CD14-positive monocyte (primary cell): ENCODE results near the gene RGL3. TPM values are rescaled to one million over a fixed set of nuclear protein-coding genes. Genes with fewer than 3 reads are reported as not detected.
A peak's percentile ranks its signal among the peaks of the same experiment; 100 is the strongest.

ENCODE experiments used
- DNase-seq, 3 donors: peaks; one replicate each; pipeline ENCODE4 v3.0.0-alpha.2; 2011 to 2022
- H2AFZ ChIP-seq: 2 replicates; pipeline ENCODE4 v1.6.0; 2012; ENCODE audit warnings: mild to moderate bottlenecking, low read depth, low read length, inconsistent platforms; ENCODE audit not compliant: insufficient read depth, poor library complexity, severe bottlenecking
- H3K27ac ChIP-seq, 2 donors: 1 replicate in 1 of 2; 2 replicates in 1 of 2; pipeline ENCODE4 v1.5.1; 2012 to 2013; ENCODE audit warnings: low read length in 2 of 2, control low read depth in 1 of 2, inconsistent platforms in 1 of 2, low read depth in 1 of 2, mild to moderate bottlenecking in 1 of 2
- H3K27me3 ChIP-seq, 2 donors: one replicate each; pipeline versions ENCODE4 v1.6.0 to v1.6.1; 2011 to 2013; ENCODE audit warnings: low read length in 2 of 2; ENCODE audit not compliant: control insufficient read depth in 2 of 2, insufficient read depth in 2 of 2
- H3K36me3 ChIP-seq, 2 donors: replicated peaks in 1 of 2; 1 replicate in 1 of 2; 2 replicates in 1 of 2; pipeline versions ENCODE4 v1.5.1 to v1.6.1; 2012 to 2013; ENCODE audit warnings: low read length in 2 of 2, control low read depth in 1 of 2, inconsistent platforms in 1 of 2, mild to moderate bottlenecking in 1 of 2; ENCODE audit not compliant: insufficient read depth in 2 of 2, control insufficient read depth in 1 of 2
- H3K4me1 ChIP-seq, 2 donors: 1 replicate in 1 of 2; 2 replicates in 1 of 2; pipeline versions ENCODE4 v1.5.1 to v1.6.1; 2012 to 2013; ENCODE audit warnings: low read length in 2 of 2, control low read depth in 1 of 2, inconsistent platforms in 1 of 2, mild to moderate bottlenecking in 1 of 2, moderate library complexity in 1 of 2; ENCODE audit not compliant: insufficient read depth in 2 of 2, control insufficient read depth in 1 of 2
- H3K4me2 ChIP-seq: replicated peaks from 2 replicates; pipeline ENCODE3; 2012; ENCODE audit warnings: low read length, moderate library complexity, mild to moderate bottlenecking; ENCODE audit not compliant: poor library complexity, severe bottlenecking; ENCODE audit errors: extremely low read depth
- H3K4me3 ChIP-seq, 3 experiments: fragments of 200-600 bp in 1 of 3; sonication (generic) in 1 of 3; replicated peaks in 1 of 3; 1 replicate in 2 of 3; 2 replicates in 1 of 3; pipeline ENCODE4 v1.5.1; 2011 to 2013; ENCODE audit warnings: low read length in 3 of 3, mild to moderate bottlenecking in 3 of 3, control low read depth in 2 of 3, low read depth in 2 of 3, inconsistent platforms in 1 of 3, moderate library complexity in 1 of 3
- H3K79me2 ChIP-seq: 2 replicates; pipeline ENCODE4 v1.6.0; 2012; ENCODE audit warnings: mild to moderate bottlenecking, control low read depth, inconsistent platforms, low read length, moderate library complexity; ENCODE audit not compliant: insufficient read depth
- H3K9ac ChIP-seq: 2 replicates; pipeline ENCODE4 v1.6.0; 2017; ENCODE audit warnings: low read length, mild to moderate bottlenecking; ENCODE audit not compliant: insufficient read depth, poor library complexity, severe bottlenecking
- H3K9me3 ChIP-seq, 2 donors: replicated peaks in 1 of 2; 1 replicate in 1 of 2; 2 replicates in 1 of 2; pipeline versions ENCODE4 v1.5.1 to v1.6.1; 2012 to 2013; ENCODE audit warnings: low read length in 2 of 2, control low read depth in 1 of 2; ENCODE audit not compliant: control insufficient read depth in 1 of 2, insufficient read depth in 1 of 2
- H4K20me1 ChIP-seq: 2 replicates; pipeline ENCODE4 v1.6.0; 2012; ENCODE audit warnings: mild to moderate bottlenecking, low read length, control low read depth, moderate library complexity; ENCODE audit not compliant: insufficient read depth
- H3K27ac Mint-ChIP-seq, 7 donors: one replicate each; pipeline ENCODE4 v1.8.0; 2020; ENCODE audit warnings: mild to moderate bottlenecking in 7 of 7, mixed read lengths in 7 of 7, moderate library complexity in 6 of 7, inconsistent platforms in 2 of 7
- H3K27me3 Mint-ChIP-seq, 3 donors: one replicate each; pipeline ENCODE4 v1.8.0; 2021 to 2022; ENCODE audit warnings: low read depth in 3 of 3, mild to moderate bottlenecking in 3 of 3, mixed read lengths in 3 of 3, moderate library complexity in 3 of 3, inconsistent platforms in 1 of 3
- H3K36me3 Mint-ChIP-seq, 2 donors: one replicate each; pipeline ENCODE4 v1.8.0; 2020; ENCODE audit warnings: mixed read lengths in 2 of 2, inconsistent platforms in 1 of 2, mild to moderate bottlenecking in 1 of 2
- H3K4me1 Mint-ChIP-seq: one replicate; pipeline ENCODE4 v1.8.0; 2020; ENCODE audit warnings: mild to moderate bottlenecking, mixed read lengths
- H3K4me3 Mint-ChIP-seq, 2 donors: one replicate each; pipeline ENCODE4 v1.8.0; 2020; ENCODE audit warnings: mild to moderate bottlenecking in 2 of 2, mixed read lengths in 2 of 2, moderate library complexity in 1 of 2
- H3K9me3 Mint-ChIP-seq, 7 donors: one replicate each; pipeline ENCODE4 v1.8.0; 2020 to 2022; ENCODE audit warnings: mixed read lengths in 7 of 7, mild to moderate bottlenecking in 6 of 7, moderate library complexity in 6 of 7, inconsistent platforms in 2 of 7
- WGBS: methylation state at CpG from one replicate; pipeline ENCODE4 v1.1.5; 2013; ENCODE audit warnings: missing lambda C conversion rate; ENCODE audit not compliant: insufficient coverage; 5-methylcytosine and 5-hydroxymethylcytosine counted together
- intact Hi-C, 2 donors: fragments of 100-400 bp; cut with micrococcal nuclease; formaldehyde crosslinking; loops; one replicate each; pipeline versions ENCODE4 v1.15.0 to v1.15.1; 2023
- polyA plus RNA-seq, 3 donors: library from polyadenylated mRNA; depleted of rRNA in 1 of 3; unstranded in 2 of 3; stranded (reverse) in 1 of 3; fragments of 300-500 nt in 2 of 3; fragments of >200 nt in 1 of 3; fragmentation: Illumina TruSeq in 2 of 3; gene quantifications; 1 replicate in 2 of 3; 2 replicates in 1 of 3; pipeline ENCODE4 v1.2.3, GENCODE V29; 2012 to 2021
- TF ChIP-seq, protein P1 (sequence below): fragments of 200-600 bp; IDR thresholded peaks from one replicate; pipeline ENCODE4 v1.8.0; 2022; ENCODE audit warnings: antibody characterized with exemption, mild to moderate bottlenecking

The RGL3 gene
- polyA plus RNA-seq, 3 donors = 1.7 TPM; not detected in 2

DNA sequence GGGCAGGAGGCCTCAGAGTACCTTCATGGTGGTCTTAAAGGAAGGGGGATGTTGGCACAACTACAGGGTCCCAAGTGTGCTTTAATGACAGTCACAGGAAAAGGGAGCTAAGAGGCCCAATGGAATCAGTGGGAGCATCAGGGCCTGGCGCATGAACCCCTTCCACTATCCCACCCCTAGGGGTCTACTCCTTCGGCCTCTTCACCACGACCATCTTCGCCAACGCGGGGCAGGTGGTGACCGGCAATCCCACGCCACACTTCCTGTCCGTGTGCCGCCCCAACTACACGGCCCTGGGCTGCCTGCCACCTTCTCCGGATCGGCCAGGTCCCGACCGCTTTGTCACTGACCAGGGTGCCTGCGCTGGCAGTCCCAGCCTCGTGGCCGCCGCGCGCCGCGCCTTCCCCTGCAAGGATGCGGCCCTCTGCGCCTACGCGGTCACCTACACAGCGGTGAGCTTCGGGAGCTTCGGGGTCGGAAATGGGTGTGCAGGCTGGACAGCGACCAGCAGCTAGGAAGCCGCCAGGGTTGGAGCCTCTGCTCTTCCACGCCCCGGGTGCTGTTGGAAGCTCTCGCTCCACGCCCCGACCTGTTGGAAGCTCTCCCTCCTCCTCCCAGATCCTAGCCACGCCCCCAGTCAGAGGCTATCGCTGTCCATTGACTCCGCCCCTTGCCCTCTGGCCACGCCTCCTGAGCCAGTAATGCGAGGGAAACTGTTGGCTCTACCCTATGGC, 57.9 kb downstream of the RGL3 start:
- peaks cover 7% of the 10 kb centered on the region for H3K79me2 ChIP-seq
- no peak for DNase-seq
- peaks cover 78% of the 10 kb centered on the region for H4K20me1 ChIP-seq
- TF ChIP-seq, protein P1, sequence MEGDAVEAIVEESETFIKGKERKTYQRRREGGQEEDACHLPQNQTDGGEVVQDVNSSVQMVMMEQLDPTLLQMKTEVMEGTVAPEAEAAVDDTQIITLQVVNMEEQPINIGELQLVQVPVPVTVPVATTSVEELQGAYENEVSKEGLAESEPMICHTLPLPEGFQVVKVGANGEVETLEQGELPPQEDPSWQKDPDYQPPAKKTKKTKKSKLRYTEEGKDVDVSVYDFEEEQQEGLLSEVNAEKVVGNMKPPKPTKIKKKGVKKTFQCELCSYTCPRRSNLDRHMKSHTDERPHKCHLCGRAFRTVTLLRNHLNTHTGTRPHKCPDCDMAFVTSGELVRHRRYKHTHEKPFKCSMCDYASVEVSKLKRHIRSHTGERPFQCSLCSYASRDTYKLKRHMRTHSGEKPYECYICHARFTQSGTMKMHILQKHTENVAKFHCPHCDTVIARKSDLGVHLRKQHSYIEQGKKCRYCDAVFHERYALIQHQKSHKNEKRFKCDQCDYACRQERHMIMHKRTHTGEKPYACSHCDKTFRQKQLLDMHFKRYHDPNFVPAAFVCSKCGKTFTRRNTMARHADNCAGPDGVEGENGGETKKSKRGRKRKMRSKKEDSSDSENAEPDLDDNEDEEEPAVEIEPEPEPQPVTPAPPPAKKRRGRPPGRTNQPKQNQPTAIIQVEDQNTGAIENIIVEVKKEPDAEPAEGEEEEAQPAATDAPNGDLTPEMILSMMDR = no peak
- peak overlapping the region in 2 of 7 donors; percentile 25 to 69 for H3K27ac Mint-ChIP-seq
- peaks cover 2 to 4% (median 3%) of the 10 kb centered on the region in 3 donors for H3K27me3 Mint-ChIP-seq
- H3K4me3 Mint-ChIP-seq = no peak overlapping the region
- no peaks in the 10 kb centered on the region for H3K27me3 ChIP-seq
- WGBS = 94% methylated on average over 42 of the region's 43 CpGs
- peaks cover 26% of the 10 kb centered on the region for H3K4me1 Mint-ChIP-seq
- no peak overlapping the region for H2AFZ ChIP-seq
- H3K36me3 Mint-ChIP-seq = peaks cover 61 to 97% of the 10 kb centered on the region in 2 donors
- peaks cover 8 to 13% of the 10 kb centered on the region in 2 donors for H3K4me1 ChIP-seq
- H3K36me3 ChIP-seq = peaks cover 63 to 87% of the 10 kb centered on the region in 2 donors
- H3K4me3 ChIP-seq = no peak overlapping the region
- H3K9ac ChIP-seq = no peak overlapping the region
- H3K9me3 Mint-ChIP-seq = peaks cover 0 to 2% (median 0%) of the 10 kb centered on the region in 7 donors
- H3K4me2 ChIP-seq = no peak overlapping the region
- intact Hi-C loops = no loop called here
- H3K27ac ChIP-seq = no peak overlapping the region
- no peaks in the 10 kb centered on the region for H3K9me3 ChIP-seq

GRCh38 chr19:11359421-11359820, 59.7 kb downstream of the RGL3 start:
- peaks cover 18 to 26% of the 10 kb centered on the region in 2 donors for H3K4me1 ChIP-seq
- 97% methylated on average over 10 of the region's 11 CpGs for WGBS
- H4K20me1 ChIP-seq = peaks cover 65% of the 10 kb centered on the region
- Mint-ChIP-seq H3K27ac (peak overlapping the region in 1 of 7 donors; percentile 23), H3K27me3 (peaks cover 4 to 5% (median 4%) of the 10 kb centered on the region in 3 donors), H3K4me3 (no peak overlapping the region), H3K36me3 (peaks cover 50 to 81% of the 10 kb centered on the region in 2 donors), H3K4me1 (peaks cover 38% of the 10 kb centered on the region), H3K9me3 (peaks cover 0 to 2% (median 0%) of the 10 kb centered on the region in 7 donors)
- no peak for DNase-seq
- no peak overlapping the region for H3K9ac ChIP-seq
- no peak overlapping the region for H3K4me2 ChIP-seq
- no peaks in the 10 kb centered on the region for H3K27me3 ChIP-seq
- TF ChIP-seq, protein P1 = no peak
- H3K27ac ChIP-seq = no peak overlapping the region
- H3K79me2 ChIP-seq = peaks cover 14% of the 10 kb centered on the region
- intact Hi-C loops = no loop called here
- peaks cover 46 to 69% of the 10 kb centered on the region in 2 donors for H3K36me3 ChIP-seq
- H2AFZ ChIP-seq = no peak overlapping the region
- H3K9me3 ChIP-seq = no peaks in the 10 kb centered on the region
- H3K4me3 ChIP-seq = no peak overlapping the region
